ENCODE results near the gene SPC24. TPM values are rescaled to one million over a fixed set of nuclear protein-coding genes. Genes with fewer than 3 reads are reported as not detected.
"Not testable (repeated sequence)": the region's sequence is repeated elsewhere in the genome, so short reads cannot be mapped to it uniquely, and the experiment has no call there.

SPC24 gene
- total RNA-seq, 2 experiments from 2014 or later: 64.1 to 70.3 TPM

DNA sequence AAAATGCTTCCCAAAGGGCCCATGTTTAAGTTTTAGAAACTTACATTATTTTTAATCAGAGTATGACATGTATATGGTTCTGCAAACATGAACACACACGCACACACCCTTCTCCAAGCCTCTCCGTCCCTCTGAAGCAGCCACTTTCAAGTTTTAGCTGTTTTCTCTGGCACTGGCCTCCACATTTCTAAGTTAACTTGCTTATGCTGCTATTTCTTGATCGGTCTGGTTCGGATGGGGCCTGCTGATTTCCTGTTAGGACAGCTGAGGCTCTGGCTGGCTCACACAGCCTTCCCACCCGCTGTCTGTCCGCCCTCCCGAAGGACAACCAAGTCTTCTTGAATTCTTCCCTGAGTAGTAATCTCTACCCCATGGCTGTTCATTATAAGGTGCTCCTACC, 4.4 kb downstream of the SPC24 start:
- no peak overlapping the region for H3K4me3 Mint-ChIP-seq
- no peak overlapping the region for H3K27ac Mint-ChIP-seq
- H3K4me1 Mint-ChIP-seq (ENCODE audit: low read depth): peaks cover 9% of the 10 kb centered on the region
- DNase-seq: no peak
- ChIA-PET CTCF (interaction anchor here (2.2 kb wide), 1 partner anchor 25 kb away, joined by 5 read pairs; no protein-coding TSS in a partner anchor), POLR2A (no interaction called here)
- H3K27me3 Mint-ChIP-seq: no peaks in the 10 kb centered on the region
- intact Hi-C loops (cut with micrococcal nuclease): no loop called here
- peaks cover 26% of the 10 kb centered on the region for H3K36me3 Mint-ChIP-seq
- H3K9me3 Mint-ChIP-seq: no peaks in the 10 kb centered on the region

DNA sequence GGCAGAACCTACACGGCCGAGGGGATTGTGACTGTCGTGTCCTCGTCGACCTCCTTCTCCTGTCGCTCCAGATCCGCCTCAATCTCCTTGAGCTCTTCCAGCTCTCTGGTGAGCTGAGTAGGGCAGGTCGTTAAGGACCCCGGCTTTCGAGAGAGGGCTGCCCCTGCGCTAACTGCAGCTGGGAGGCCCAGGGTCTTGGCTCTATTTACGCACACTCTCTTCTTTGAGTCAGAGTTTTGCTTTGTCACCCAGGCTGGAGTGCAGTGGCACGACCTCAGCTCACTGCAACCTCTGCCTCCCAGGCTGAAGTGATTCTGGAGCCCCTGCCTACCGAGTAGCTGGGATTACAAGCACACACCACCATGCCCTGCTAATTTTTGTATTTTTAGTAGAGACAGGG, 7.6 kb downstream of the SPC24 start:
- Mint-ChIP-seq H3K4me3 (no peak overlapping the region), H3K4me1 (ENCODE audit: low read depth) (no peaks in the 10 kb centered on the region), H3K36me3 (peaks cover 29% of the 10 kb centered on the region), H3K27ac (no peak overlapping the region), H3K9me3 (peaks cover 5% of the 10 kb centered on the region), H3K27me3 (no peaks in the 10 kb centered on the region)
- POLR2A ChIA-PET: no interaction called here
- CTCF ChIA-PET: no interaction called here
- DNase-seq: no peak
- intact Hi-C loops (cut with micrococcal nuclease): no loop called here

DNA sequence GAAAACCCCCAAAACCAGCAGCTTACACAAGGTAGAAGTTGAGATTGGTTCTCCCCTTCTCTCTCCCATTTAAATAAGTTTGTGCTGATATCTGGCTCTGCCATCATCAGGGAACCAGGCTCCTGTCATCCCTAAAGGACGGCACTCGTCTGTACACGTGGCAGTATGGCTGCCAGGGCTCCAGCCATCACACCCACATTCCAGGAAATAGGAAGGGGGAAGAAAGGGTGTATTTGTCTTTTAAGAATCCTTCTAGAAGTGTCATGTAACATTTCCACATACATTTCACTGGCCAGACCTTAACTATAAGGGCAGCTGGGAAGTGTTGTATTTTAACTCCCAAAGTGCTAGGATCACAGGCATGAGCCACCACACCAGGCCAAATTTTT, 10.1 kb downstream of the SPC24 start:
- peaks cover 22% of the 10 kb centered on the region for H3K36me3 Mint-ChIP-seq
- CTCF ChIA-PET: no interaction called here
- H3K4me3 Mint-ChIP-seq: no peak overlapping the region
- no peak for DNase-seq
- no peak overlapping the region for H3K27ac Mint-ChIP-seq
- H3K9me3 Mint-ChIP-seq: peaks cover 5% of the 10 kb centered on the region
- no peaks in the 10 kb centered on the region for H3K4me1 Mint-ChIP-seq (ENCODE audit: low read depth)
- POLR2A ChIA-PET: no interaction called here
- intact Hi-C loops (cut with micrococcal nuclease): no loop called here
- no peaks in the 10 kb centered on the region for H3K27me3 Mint-ChIP-seq

DNA sequence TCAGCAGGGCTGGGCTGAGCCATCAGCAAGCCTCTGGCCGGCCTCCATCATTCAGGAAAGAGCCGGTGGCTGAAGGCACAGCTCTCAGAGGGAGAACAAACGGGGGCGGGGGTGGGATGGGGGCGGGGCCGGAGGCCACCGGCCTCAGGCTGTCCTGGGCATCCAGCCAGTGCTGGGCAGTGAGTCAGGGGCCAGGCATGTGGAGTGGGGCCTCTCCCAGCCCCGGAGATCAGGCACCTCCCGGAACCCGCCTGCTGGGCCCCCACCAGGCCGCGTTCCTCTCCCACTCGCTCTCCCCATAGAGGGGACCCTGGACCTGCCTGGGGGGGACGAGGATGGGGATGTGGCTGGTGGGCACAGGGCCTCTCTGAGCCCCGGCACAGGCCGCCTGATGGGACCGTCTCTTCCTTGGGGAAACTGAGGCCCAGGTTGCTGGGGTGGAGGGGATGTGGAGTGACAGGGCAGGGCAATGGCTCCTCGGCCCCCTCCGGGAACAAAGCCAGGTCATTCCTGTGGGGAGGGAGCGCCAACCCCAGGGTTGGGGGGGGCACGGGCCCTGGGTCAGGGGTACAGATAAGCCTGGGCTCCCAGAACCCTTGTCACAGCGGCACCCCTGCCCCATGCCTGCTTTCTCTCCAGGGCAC, 12.9 kb downstream of the SPC24 start:
- peaks cover 5% of the 10 kb centered on the region for H3K9me3 Mint-ChIP-seq
- peaks cover 5% of the 10 kb centered on the region for H3K4me1 Mint-ChIP-seq (ENCODE audit: low read depth)
- no peak overlapping the region for H3K27ac Mint-ChIP-seq
- intact Hi-C loops (cut with micrococcal nuclease): no loop called here
- ChIA-PET POLR2A (no interaction called here), CTCF (no interaction called here)
- peaks cover 15% of the 10 kb centered on the region for H3K36me3 Mint-ChIP-seq
- H3K27me3 Mint-ChIP-seq: no peaks in the 10 kb centered on the region
- H3K4me3 Mint-ChIP-seq: no peak overlapping the region
- DNase-seq: no peak

DNA sequence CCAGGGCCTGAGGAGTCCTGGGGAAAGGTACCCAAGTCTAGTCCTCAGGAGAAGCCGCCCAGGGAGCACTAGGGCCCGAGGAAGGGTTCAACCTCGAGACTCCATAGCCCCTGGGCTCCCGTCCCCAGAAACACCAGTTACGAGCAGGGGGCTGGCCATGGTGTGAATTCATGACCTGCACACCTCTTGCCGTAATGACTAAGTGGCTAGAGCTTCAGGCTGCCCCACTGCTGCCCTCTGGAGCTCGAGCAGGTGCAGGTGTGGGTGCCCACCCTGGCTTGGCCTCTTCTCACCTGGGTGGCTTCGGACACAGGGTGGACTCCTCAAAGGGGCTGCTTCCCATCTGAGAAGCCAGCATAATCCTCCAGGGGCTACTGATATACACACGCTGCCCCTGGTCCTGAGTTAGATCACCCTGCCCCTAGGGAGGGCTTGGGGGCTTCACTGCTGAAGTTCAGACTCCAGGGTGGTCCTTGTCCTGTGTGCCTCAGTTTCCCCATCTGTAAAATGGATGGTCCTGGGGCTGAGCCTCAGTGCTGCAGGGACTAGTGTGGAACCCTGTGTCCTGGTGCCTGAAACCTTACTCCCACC, 13.6 kb downstream of the SPC24 start:
- H3K9me3 Mint-ChIP-seq: peaks cover 5% of the 10 kb centered on the region
- intact Hi-C loops (cut with micrococcal nuclease): no loop called here
- ChIA-PET POLR2A (interaction anchor here (1.3 kb wide), 1 partner anchor 109 kb away, joined by 3 read pairs; no protein-coding TSS in a partner anchor), CTCF (no interaction called here)
- no peak for DNase-seq
- H3K4me3 Mint-ChIP-seq: no peak overlapping the region
- peaks cover 12% of the 10 kb centered on the region for H3K36me3 Mint-ChIP-seq
- peaks cover 9% of the 10 kb centered on the region for H3K4me1 Mint-ChIP-seq (ENCODE audit: low read depth)
- no peaks in the 10 kb centered on the region for H3K27me3 Mint-ChIP-seq
- H3K27ac Mint-ChIP-seq: no peak overlapping the region

DNA sequence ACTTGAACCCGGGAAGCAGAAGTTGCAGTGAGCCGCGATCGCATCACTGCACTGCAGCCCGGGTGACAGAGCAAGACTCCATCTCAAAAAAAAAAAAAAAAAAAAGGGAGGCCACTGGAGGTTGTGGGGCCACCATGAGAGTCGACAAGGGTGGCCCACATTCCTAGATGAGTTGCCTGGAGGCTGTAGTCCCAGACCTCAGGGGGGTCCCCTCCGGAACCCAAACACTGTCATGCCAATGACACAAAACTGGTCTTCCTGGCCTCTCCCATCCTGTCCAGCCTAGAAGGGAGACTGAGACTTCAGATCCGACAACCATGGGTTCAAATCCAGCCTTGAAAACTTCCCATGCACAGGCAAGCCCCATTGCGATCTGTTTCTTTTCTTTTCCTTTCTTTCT, 14.7 kb downstream of the SPC24 start:
- DNase-seq: no peak
- POLR2A ChIA-PET: interaction anchor here (1.3 kb wide), 1 partner anchor 108 kb away, joined by 3 read pairs; no protein-coding TSS in a partner anchor
- no peaks in the 10 kb centered on the region for H3K27me3 Mint-ChIP-seq
- CTCF ChIA-PET: no interaction called here
- peaks cover 2% of the 10 kb centered on the region for H3K9me3 Mint-ChIP-seq
- no peak overlapping the region for H3K4me3 Mint-ChIP-seq
- no peak overlapping the region for H3K27ac Mint-ChIP-seq
- intact Hi-C loops (cut with micrococcal nuclease): no loop called here
- peaks cover 9% of the 10 kb centered on the region for H3K4me1 Mint-ChIP-seq (ENCODE audit: low read depth)
- peaks cover 7% of the 10 kb centered on the region for H3K36me3 Mint-ChIP-seq

DNA sequence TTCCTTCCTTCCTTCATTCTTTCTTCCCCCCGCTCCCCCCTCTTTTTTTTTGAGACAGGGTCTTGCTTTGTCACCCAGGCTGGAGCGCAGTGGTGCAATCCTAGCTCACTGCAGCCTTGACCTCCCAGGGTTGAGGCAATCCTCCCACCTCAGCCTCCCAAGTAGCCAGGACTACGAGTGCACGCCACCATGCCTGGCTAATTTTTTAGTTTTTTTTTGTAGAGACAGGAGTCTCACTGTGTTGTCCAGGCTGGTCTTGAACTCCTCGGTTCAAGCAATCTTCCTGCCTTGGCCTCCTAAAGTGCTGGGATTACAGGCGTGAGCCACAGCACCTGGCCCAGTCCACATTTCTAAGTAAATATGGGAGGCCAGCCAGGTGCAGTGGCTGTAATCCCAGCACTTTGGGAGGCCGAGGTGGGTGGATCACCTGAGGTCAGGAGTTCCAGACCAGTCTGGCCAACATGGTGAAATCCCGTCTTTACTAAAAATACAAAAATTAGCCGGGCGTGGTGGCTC, 15.5 kb downstream of the SPC24 start:
- H3K27me3 Mint-ChIP-seq; H3K27ac Mint-ChIP-seq; H3K4me1 Mint-ChIP-seq (ENCODE audit: low read depth); POLR2A ChIA-PET; intact Hi-C loops (cut with micrococcal nuclease); H3K36me3 Mint-ChIP-seq; DNase-seq; H3K9me3 Mint-ChIP-seq; H3K4me3 Mint-ChIP-seq: not testable (repeated sequence)
- CTCF ChIA-PET: interaction anchor here (1.0 kb wide), 1 partner anchor 14 kb away, joined by 3 read pairs; no protein-coding TSS in a partner anchor

DNA sequence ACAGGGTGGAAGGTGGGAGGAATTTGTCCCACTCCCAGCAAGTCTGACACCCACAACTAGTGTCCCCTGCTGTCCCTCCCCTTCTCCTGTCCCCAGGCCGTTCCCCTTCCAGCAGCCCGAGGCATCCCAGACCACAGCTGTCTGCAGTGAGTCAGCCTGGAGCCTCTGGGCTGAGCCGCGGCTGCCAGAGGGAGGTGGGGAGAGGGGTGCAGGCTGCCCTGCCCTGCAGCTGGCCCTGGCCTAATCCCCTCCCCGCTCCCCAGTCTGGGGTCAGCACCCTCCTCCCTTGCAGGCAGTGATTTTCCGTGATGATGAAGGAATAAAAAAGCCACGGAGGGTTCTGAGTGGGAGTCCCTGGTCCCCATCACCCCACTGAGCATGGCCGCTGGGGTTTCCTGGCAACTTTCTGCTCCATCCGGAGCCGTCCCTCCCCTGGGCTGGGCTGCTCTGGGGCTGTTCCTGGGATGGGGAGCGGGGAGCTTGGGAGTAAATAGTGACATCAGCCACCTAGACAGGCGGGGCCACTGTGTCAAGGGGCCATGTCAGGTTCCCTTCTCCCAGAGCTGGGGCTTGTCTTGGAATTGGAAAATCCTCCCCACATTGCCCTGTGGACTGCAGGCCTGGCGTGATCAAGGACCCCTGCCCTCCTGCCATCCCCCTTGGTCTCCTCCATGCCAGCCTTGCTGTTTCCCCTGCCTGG, 16.8 kb downstream of the SPC24 start:
- intact Hi-C loops (cut with micrococcal nuclease): loop anchor here (1.0 to 10.0 kb wide), 2 partner anchors 17 to 204 kb away; partner anchors contain the start of gene SPC24

DNA sequence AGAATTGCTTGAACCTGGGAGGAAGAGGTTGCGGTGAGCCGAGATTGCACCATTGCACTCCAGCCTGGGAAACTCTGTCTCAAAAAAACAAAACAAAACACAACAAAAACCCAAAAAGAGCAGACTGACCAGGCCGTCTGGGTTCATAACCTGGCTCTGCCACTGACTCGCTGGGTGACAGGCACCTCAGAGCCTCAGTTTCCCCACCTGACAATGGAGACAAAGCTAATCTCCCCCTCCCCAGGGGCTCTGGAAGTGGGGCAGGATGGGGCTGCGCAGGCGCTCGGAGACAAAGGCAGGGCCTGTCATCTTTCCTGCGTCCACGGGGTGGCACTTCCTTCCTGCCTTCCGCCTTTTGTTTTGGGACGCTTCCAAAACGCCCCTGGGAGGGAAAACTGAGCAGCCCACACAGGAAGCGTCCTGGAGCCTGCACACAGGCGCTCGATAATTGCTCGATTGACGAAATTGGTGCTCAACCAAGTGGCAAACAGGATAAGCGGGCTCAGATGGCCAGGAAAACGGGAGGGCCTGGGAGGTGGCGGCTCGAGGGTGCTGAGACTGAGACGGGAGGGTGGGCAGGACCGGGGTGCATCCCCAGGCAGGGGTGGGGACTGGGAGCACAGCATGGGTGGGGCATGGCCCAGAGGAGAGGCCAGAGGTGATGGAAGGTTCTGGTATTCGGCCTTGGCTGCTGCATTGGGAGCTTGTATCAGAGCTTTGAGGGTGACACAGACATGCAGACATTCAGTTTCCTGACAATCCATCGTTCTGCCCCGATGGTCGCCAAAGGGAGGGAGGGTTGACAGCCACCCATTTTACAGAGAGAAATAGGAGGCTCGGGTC, 17.8 kb downstream of the SPC24 start:
- Mint-ChIP-seq H3K4me1 (ENCODE audit: low read depth) (peaks cover 9% of the 10 kb centered on the region), H3K36me3 (peaks cover 6% of the 10 kb centered on the region), H3K4me3 (peak overlapping the region; percentile 71), H3K27me3 (no peaks in the 10 kb centered on the region), H3K27ac (peak overlapping the region; percentile 49), H3K9me3 (no peaks in the 10 kb centered on the region)
- CTCF ChIA-PET: interaction anchor here (0.7 to 2.2 kb wide), 11 partner anchors 8 to 238 kb away, joined by 3 to 10 read pairs (median 5); partner anchors contain the start of gene SPC24
- POLR2A ChIA-PET: no interaction called here
- peak; percentile 71 for DNase-seq
- intact Hi-C loops (cut with micrococcal nuclease): loop anchor here (1.0 to 10.0 kb wide), 3 partner anchors 18 to 203 kb away; partner anchors contain the start of gene SPC24

More for the DNA sequence above, 16.8 kb downstream of the SPC24 start:
- Mint-ChIP-seq H3K27me3 (no peaks in the 10 kb centered on the region), H3K27ac (no peak overlapping the region), H3K9me3 (no peaks in the 10 kb centered on the region), H3K4me3 (no peak overlapping the region), H3K4me1 (ENCODE audit: low read depth) (peaks cover 9% of the 10 kb centered on the region), H3K36me3 (no peaks in the 10 kb centered on the region)
- ChIA-PET POLR2A (no interaction called here), CTCF (interaction anchor here (1.0 to 2.2 kb wide), 6 partner anchors 9 to 103 kb away, joined by 4 to 10 read pairs (median 6); no protein-coding TSS in a partner anchor)
- DNase-seq: no peak

DNA sequence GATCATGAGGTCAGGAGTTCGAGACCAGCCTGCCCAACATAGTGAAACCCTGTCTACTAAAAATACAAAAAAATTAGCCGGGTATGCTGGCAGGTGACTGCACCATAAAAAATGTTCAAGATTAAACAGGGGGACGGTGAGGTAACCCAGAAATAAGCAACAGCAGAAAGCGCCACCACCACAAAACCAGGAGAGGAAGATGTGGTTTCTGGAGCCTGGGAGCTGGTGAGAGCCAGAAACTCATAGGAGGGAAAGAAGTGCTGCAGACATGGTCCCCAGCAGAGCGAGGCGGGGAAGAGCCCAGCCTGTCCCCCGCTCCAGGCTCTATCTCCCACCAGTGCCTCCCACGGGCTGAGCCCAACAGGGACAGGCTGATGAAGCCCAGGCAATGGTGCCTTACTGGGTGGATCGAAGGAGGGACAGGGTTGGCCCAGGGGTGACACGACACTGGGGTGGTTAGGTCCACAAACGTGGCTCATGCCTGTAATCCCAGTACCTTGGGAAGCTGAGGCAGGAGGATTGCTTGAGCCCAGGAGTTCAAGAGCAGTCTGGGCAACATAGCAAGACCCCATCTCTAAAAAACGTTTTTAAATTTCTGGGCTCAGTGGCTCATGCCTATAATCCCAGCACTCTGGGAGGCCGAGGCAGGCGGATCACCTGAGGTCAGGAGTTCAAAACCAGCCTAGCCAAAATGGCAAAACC, 19.0 kb downstream of the SPC24 start:
- no peak for DNase-seq
- no peaks in the 10 kb centered on the region for H3K9me3 Mint-ChIP-seq
- no peak overlapping the region for H3K4me3 Mint-ChIP-seq
- peaks cover 13% of the 10 kb centered on the region for H3K36me3 Mint-ChIP-seq
- no peak overlapping the region for H3K27ac Mint-ChIP-seq
- intact Hi-C loops (cut with micrococcal nuclease): loop anchor here (1.0 to 10.0 kb wide), 2 partner anchors 67 to 202 kb away; no protein-coding TSS in a partner anchor
- H3K4me1 Mint-ChIP-seq (ENCODE audit: low read depth): peaks cover 9% of the 10 kb centered on the region
- H3K27me3 Mint-ChIP-seq: no peaks in the 10 kb centered on the region
- ChIA-PET CTCF (interaction anchor here (0.7 to 1.6 kb wide), 5 partner anchors 19 to 239 kb away, joined by 4 to 8 read pairs (median 4); partner anchors contain the start of gene SPC24), POLR2A (no interaction called here)

DNA sequence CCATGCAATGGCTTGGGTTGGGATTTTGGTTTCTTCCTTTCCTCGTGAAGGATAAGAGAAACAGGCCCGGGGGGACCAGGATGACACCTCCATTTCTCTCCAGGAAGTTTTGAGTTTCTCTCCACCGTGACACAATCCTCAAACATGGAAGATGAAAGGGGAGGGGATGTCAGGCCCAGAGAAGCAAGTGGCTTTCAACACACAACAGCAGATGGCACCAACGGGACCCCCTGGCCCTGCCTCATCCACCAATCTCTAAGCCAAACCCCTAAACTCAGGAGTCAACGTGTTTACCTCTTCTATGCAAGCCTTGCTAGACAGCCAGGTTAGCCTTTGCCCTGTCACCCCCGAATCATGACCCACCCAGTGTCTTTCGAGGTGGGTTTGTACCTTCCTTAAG, 24.1 kb downstream of the SPC24 start:
- ChIA-PET POLR2A (no interaction called here), CTCF (interaction anchor here (4.7 kb wide), 1 partner anchor 96 kb away, joined by 28 read pairs; no protein-coding TSS in a partner anchor)
- no peaks in the 10 kb centered on the region for H3K27me3 Mint-ChIP-seq
- no peaks in the 10 kb centered on the region for H3K4me1 Mint-ChIP-seq (ENCODE audit: low read depth)
- peaks cover 40% of the 10 kb centered on the region for H3K36me3 Mint-ChIP-seq
- intact Hi-C loops (cut with micrococcal nuclease): loop anchor here (1.0 to 10.0 kb wide), 2 partner anchors 95 to 197 kb away; no protein-coding TSS in a partner anchor
- H3K4me3 Mint-ChIP-seq: no peak overlapping the region
- DNase-seq: no peak
- H3K27ac Mint-ChIP-seq: no peak overlapping the region
- H3K9me3 Mint-ChIP-seq: no peaks in the 10 kb centered on the region

All from activated CD4-positive, alpha-beta memory T cell treated with anti-CD3 and anti-CD28 coated beads for 36 hours (primary cell).